GM19452 (cell line): ENCODE results near the gene EVL.

Experiments
- ATAC-seq: cut with Tn5 transposase; IDR thresholded peaks from one replicate; pipeline ENCODE4 v1.9.1; 2021; ENCODE audit not compliant: unreplicated experiment

The EVL gene

DNA sequence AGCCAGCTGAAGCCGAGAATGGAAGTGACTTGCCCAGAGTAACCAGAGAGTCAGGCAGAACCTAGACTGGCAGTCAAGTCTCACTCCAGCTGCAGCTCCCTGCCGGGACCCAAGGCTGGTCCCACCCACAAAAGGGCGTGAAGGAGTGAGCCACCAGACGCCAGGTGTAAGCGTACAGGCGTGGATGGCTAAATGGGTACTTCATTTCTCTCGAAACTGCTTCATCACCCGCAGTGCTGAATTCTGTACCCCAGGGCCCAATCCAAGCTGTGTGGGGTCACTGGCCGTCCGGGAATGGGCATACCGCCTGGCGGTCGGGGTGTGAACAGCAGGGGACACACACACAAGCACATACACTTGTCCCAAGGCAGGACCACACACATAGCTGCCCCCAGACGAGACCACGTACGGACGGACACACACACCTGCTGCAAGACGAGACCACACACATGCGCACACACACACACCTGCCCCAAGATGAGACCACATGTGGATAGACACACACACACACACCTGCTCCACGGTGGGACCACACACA lies 59.4 kb downstream of the EVL start:
- no peak for ATAC-seq

DNA sequence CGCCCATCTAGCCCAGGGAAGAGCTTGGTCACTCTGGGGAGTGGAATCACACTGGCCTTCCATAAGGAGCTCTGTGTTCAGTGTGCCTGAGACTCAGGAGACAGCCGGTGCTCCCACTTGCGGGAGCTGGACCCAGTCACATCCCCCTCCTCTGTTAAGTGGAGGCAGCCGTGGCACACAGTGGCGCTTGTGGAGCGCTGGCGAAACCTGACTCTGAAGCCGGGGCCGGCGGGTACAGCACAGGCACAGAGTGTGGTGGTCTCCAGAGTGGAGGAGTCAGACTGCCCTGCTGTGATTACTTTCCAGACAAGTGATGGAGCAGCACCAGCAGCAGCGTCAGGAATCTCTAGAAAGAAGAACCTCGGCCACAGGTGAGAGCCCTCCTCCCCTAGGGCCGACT lies 61.2 kb downstream of the EVL start:
- no peak for ATAC-seq

DNA sequence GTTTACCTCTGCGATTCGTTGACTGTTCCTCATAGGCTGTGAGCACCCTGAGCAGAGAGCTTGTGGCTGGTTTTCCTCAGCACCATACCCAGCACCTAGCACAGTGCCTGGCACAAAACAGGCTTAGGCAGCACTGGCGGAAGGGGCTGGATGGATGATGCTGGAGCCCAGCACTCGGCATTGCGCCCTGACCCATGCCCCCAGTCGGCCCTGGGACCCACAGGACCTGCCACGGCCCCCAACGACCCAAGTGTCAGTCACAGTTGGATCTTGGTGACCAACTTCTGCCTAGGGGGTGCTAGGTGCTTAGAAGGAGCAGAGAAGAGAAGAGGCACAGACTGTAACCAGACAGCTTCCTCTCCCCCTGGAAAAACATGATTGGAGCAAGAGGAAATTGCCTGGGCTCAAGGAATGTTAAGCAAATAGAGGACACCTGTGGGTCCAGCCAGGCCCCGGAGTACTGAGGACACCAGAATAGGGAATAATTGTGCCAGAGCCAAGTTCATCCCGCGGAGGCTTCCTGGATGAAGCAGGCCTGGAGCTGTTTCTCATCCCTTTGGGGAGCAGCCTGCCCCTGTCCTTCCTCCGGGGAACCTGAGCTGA lies 62.7 kb downstream of the EVL start:
- ATAC-seq = no peak

DNA sequence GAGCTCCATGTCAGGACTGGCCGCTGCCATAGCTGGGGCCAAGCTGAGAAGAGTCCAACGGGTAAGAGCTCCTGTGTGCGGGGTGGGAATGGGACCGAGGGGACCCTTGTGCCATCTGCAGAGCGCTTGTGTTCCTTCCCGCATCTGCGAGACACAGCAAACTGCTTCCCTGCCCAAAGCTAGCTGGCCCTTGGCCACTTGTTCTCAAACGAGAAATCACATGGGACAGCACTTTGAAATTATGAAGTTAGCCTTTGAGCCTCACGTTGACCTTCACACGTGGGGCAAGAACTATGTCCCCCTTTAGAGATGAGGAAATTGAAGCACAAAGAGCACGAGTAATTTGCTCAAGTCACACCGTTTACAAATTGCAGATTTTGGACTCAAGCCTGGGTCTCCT lies 63.5 kb downstream of the EVL start:
- no peak for ATAC-seq

DNA sequence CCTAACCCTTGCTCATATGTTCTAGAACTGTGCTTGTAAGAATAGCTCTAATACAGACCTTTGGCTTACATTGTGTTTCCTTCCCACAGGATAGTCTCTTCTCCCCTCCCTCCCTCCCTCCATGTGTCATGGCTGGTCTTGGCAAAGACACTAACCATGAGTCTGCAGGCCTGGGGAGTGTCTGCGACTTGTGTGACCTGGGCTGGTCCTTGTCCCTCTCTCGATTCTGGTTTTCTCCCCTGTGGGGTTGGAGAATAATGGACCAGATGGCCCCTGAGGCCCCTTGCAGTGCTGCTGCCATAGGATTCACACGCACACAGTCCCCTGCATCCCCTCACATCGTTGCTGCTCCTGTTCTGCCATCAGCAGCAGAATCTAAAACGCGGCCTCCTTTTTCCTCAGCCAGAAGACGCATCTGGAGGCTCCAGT lies 64.0 kb downstream of the EVL start:
- ATAC-seq = no peak

DNA sequence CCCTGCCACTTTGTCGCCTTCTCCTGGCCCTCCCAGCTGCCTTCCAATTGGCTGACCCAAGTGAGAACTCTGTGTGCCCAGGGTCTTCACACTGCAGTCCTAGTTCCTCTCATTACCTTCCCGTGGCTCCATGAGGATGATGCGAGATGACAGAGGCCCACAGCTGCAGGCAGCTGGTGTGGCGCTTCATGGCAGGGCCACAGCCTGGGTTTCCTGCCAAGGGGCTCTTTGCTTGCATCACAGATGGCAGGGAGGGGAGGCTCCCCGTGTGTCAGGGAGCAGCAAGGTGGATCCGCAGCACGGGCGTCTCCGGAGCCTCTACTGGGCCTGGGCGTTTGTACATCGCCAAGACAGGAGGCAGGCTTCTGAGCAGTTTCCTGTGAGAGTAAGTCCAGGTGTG lies 65.3 kb downstream of the EVL start:
- no peak for ATAC-seq

DNA sequence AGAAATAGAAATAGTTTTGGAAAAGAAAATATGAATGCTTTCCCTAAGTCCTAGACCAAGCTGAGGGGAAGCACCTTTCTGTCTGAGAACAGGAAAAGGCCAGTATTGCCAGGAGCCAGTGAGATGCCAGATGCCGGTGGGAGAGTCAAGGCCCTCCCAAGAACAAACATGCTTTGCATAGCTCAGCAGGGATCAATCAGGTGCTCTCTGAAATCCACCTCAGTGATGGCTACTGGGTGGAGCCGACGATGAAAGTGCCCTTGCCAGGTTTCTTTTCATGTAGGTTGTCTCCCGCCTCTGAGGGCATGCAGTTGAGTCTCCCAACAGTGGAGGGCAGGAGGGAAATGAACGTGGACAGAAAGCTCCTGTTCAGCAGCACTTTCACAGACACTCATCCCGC lies 66.0 kb downstream of the EVL start:
- ATAC-seq = no peak

DNA sequence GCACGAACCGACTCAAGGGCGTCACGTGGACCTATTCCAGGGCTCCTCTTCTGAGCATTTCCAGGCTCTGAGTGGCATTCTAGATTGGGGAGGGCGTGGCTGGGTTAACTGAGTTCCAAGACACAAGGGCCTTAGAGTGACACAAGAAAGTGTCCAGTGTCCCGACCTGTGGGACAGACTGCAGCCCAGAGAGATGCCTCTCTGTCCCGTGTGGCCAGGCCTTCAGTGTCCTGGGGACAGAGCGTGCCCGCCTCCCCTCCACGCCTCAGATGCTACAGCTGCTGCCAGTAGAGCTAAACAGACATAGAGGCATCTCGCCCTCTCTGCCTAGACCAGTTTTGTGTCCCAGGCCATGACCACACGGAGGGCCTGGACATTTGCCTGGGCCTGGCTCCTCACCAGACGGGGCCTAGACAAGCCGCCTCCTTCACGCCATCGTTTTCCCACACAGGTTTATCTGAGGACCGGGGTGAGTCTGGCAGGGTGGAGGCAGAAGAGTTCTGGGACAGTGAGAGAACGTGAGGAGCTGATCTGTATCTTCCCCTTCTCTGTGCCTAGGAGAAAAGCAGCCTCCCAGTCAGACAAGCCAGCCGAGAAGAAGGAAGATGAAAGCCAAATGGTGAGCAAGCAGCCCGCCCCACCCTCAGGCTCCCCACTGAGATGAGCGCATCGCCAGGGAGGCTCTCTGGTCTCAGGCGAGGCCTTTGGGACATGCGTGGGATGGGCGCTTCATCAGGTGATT lies 67.1 kb downstream of the EVL start:
- no peak for ATAC-seq

DNA sequence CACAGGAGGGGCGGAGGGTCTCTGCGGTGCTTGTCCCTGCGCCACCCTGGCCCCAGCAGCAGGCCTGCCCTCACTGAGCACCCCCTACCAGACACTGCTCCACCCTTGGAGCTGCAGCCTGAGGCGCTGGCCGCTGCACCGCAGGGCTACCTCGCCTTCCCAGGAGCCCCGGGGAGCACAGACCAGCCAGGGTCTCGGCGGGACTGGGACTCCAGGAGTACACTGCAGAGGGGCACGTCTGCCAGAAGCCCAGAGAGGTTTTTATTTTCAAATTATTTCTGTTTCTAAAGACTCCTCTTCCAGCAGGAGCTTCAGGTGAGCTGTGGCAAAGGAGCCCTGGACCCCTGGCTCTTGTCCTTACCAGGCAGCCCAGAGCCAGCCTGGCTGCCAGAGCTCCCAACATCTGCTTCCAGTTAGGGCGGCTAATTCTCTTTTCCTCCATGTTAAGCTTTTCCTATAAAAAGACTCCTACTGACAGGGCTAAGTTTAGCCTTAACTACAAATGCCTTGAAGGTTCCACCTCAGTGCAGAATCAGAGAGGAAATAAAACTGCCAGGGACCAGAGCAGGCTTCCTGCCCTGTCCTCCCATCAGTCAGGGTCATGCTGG lies 67.8 kb downstream of the EVL start:
- ATAC-seq = no peak

DNA sequence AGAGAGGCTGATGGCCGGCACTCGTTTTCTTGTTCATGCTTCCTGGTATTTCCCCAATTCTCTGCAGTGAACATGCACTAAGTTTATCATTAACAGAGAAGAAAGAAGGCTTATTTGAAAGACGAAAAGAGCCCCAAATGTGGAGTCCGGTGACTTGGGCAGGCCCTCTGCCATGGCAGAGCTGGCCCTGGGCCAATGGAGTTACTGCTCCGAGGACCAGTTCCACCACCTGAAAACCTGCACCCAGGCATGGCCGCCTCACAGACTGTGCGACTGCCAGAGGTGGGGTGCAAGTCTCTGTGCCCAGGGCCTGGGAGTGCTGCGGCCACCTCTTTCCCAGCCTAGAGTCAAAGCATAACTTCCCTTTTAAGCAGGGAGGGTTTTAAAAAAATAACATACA lies 69.4 kb downstream of the EVL start:
- ATAC-seq = no peak

DNA sequence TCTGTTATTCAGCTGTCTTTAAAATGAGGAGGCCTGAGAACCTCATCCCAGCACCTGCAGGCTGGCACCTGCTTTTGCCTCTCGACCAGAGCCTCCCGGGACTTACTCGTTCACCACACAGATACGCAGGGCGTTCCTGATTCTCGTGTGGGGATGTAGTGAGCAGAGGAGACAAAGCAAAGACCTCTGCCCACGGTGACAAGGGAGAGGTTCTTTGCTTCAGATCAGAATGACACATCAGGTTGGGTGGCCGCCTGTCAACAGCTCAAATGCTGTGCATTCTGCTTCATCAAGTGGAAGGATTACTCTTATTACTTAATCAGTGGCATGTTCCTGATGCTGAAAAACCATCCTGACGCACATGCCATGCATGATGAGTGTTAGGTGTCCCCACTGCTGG lies 69.9 kb downstream of the EVL start:
- ATAC-seq = no peak

DNA sequence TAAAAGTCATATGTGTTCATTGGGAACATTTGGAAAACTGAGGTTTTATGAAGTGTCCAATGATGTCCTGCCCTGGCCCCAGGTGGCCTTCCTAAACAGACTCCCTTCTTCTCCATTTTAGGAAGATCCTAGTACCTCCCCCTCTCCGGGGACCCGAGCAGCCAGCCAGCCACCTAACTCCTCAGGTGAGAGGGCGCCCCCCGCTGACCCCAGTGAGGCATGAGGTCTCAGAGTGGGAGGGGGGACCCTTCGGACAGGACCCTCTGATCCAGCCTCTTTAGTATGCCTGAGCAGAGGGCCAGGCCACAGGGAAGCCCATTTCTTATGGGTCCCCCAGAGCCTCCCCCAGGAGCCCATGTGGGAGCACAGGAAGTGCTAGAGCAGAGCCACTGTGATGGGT lies 70.6 kb downstream of the EVL start:
- no peak for ATAC-seq

DNA sequence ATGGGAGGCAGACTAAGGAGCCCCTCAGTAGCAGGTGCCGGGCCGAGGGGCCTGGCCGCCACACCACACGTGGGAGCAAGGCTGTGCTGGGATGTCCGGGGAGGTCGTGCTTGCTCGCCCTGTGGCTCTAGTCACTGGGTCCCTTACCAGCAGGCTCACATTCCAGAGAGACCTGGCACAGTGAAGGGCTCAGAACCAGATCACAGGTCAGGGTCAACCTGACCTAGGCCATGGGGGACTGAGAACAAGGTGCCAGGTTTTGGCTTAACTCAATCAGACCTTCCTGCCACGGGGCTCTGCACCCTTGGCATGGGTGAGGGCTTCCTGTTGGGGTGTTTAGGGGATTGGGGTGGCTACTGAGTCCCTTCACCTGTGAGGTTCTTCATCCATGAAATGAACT lies 72.0 kb downstream of the EVL start:
- no peak for ATAC-seq

DNA sequence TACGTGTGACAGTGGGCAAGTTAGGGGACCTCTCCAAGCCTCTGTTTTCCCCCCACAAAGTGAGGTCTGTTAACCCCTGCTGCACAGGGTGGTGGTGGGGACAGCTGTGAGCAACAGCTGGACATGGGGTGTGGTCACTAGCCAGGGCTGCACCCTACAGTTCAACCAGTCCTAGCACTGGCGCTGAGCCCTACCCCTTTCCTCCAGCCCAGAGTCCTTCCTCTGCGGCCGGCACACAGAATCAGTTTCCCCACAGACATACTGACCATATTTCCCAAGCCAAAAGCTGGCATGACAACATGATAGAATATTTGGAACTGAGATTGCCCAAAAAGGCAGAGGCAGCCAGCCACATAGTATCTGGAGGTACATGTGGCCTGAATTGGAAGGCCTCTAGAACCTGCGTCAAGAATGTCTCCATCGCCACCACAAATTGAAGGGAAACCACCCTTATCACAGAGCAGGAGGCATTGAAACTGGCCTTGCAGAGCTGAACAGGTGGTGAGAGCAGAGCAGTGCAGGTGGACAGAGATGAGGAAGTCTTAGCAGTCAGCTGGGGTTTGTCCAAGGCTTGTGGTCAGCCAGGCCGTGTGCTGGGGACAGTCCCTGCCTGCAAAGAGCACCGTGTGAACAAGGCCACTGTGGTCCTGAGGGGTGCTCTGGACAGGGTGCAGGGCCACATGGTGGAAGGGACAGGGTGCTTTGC lies 73.0 kb downstream of the EVL start:
- no peak for ATAC-seq

DNA sequence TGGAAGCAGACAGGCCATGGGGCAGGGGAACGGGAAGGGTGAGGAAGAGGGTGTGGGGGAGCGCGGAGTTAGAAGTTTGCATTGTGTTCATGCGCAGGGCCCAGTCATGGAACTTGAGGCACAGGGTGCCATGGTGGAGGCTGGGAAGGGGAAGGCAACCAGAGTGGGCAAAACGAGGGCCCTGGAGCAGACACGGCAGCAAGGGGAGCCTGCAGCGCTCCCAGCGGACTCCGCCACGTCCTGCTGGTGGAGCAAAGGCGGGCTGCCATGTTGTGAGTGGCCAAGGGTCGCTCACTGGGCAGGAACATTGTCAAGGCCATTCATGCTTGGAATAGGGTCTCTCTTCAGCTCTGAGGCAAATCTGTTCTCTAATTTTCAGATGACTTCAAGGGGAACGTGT lies 73.7 kb downstream of the EVL start:
- no peak for ATAC-seq

DNA sequence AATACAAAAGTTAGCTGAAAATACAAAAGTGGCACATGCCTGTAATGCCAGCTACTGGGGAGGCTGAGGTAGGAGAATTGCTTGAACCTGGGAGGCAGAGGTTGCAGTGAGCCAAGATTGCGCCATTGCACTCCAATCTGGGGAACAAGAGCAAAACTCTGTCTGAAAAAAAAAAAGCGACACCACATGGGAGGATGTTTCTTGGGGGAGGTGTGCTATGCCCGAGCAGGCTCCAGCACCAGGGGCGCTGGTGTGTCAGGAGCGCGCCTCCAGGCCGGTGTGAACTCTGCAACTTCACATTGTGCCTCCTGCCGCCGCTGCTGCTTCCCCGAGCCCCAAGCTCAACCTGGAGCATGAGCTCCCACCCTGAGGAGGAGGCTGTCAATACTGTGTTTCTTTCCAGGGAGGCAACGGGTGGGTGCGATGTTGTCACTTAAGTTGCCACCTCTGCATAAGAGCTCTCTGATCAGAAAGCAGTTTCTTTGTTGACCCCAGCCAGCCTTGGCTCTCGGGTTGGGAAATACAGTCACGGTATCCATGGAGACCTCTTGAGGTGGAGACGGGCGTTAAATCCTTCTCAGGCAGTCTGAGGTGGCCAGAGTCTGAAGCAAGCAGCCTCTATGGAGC lies 75.3 kb downstream of the EVL start:
- no peak for ATAC-seq

DNA sequence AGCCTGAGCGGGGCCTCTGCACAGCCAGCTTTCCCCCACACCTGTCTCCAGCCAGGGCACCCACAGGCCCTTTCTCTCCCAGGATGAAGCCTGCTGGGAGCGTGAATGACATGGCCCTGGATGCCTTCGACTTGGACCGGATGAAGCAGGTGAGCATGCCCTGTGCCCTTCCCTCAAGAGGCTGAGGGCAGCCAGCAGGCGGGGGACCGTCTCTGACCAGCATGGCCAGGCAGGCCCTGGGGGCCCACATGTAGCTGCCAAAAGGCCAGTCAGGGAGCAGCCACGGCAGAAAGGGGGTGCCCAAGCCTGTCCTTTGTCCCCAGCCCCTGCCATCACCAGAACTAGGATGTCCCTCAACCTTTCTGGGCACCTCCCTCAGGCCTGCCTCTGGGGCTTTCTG lies 75.9 kb downstream of the EVL start:
- ATAC-seq = no peak

DNA sequence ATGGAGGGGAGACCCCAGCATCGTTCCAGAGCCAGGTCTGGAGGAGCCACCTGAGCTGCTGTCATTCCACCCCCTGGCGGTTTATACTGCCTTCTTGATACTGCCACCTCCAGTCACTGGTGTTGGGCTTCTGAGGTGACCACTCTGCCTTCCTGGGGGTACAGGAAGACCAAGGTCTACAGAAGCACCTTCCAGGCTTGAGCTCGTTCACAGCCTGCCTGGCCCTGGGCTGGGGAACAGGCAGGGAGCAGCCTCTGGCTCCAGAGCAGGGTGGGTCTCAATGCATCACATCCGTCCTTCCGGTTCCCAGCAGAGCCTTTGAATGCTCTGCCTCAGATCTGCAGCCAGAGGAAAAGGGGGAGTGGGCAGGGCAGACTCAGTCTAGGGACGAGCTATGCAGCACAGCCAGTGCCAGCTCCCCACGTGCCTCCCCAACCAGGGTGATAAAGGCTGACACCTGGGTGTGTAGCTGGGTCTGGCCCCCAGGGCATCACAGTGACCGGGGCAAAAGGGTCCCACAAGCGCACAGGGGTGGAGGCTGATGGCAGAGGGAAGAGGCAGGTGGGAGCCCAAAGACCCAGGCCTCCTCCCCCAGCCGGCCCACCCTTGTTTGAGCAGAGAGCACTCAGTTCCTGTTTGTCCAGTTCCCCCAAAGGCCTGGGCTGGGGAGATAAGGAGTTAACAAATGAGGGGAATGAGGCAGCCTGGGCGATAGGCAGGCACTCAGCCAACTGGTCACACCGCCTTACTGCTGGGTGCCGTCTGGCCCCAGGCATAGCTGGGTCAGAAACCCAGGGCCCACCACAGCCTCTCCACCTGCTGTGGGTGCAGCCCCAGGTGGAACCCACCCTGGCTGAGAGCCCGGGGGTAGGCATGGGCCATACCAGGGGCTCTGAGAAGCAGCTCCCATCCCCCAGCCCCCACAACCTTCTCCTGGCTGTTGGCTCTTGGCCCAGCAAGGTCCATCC lies 77.1 kb downstream of the EVL start:
- no peak for ATAC-seq

DNA sequence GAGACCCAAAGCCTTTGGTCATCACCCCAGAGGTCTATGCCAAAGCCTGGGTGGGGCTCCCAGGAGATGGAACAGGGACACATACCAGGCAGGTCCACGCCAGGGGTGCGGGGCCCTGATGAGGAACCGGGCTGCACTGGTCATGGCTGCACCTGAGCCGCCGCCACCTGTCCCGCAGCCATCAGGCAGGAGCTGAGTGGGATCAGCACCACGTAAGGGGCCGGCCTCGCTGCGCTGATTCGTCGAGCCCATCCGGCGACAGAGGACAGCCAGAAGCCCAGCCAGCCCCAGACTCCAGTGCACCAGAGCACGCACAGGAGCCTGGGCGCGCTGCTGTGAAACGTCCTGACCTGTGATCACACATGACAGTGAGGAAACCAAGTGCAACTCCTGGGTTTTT lies 78.3 kb downstream of the EVL start:
- ATAC-seq = no peak

DNA sequence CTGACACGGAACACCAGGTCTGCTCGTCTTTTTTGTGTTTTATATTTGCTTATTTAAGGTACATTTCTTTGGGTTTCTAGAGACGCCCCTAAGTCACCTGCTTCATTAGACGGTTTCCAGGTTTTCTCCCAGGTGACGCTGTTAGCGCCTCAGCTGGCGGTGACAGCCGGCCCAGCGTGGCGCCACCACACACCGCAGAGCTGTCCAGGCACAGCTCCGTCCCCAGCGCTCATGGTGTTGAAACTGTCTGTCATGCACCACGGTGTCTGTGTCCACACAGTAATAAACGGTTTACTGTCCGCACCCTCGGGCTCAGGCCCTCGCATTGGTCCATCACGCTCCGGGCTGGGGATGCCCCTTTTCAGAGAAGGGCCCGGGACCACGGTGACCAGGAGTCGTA lies 78.7 kb downstream of the EVL start:
- no peak for ATAC-seq
